Activated CD8-positive, alpha-beta memory T cell treated with anti-CD3 and anti-CD28 coated beads, Interleukin-2, amount 50 U/mL, for 48 hours (primary cell): Measurements from ENCODE around the gene SPIRE1.
"Not testable (repeated sequence)": the region's sequence is repeated elsewhere in the genome, so short reads cannot be mapped to it uniquely, and the experiment has no call there.

Experiments
- DNase-seq: peaks from one replicate; pipeline ENCODE4 v3.0.0-alpha.2; 2020

SPIRE1 gene

DNA sequence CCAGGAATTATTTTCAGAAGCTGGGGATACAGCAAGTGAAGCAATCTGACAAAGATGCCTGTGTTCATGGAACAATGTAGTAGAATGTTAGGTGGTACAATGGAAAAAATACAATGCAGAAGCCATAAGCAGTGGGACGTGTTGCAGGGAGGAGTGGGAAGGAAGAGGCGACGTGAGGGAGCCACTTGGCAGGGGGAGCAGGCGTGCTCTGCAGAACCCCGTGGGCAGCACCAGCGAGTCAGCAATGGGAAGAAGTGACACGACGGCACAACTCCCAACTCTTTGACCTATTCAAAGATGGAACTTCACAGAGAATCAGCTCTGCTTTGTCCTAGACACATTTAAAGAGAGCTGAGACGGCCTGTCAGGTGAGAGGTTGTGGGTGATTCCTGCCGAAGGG, 219.7 kb downstream of the SPIRE1 start:
- no peak for DNase-seq

DNA sequence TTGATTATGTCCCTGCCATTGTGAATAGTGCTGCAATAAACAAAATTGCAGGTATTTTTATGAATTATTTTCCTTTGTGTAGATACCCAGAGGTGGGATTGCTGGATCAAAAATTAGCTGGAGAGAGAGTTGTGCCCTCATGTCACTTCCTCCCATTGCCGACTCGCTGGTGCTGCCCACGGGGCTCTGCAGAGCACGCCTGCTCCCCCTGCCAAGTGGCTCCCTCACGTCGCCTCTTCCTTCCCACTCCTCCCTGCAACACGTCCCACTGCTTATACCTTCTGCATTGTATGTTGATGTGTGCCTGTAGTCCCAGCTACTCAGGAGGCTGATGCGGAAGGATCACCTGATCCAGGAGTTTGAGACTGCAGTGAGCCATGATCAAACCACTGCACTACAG, 222.0 kb downstream of the SPIRE1 start:
- no peak for DNase-seq

DNA sequence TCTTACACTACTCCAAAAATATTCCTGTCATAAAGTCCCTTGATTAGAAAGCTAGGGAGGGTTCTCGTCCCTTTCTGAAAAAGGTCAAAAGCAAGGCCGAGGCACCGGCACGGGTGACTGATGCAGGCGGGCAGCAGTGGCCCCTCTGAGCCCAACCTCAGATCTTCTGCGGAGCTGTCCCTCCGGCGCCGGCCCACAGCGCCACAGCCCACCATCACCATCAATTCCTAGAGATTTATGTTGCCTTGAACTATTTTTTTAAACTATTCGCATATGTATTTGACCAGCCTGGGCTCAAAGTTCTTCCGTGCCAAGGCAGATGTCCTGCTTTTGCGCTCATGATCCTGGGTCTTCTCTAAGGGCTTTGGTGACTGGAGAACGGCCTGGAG, 223.4 kb downstream of the SPIRE1 start:
- no peak for DNase-seq

DNA sequence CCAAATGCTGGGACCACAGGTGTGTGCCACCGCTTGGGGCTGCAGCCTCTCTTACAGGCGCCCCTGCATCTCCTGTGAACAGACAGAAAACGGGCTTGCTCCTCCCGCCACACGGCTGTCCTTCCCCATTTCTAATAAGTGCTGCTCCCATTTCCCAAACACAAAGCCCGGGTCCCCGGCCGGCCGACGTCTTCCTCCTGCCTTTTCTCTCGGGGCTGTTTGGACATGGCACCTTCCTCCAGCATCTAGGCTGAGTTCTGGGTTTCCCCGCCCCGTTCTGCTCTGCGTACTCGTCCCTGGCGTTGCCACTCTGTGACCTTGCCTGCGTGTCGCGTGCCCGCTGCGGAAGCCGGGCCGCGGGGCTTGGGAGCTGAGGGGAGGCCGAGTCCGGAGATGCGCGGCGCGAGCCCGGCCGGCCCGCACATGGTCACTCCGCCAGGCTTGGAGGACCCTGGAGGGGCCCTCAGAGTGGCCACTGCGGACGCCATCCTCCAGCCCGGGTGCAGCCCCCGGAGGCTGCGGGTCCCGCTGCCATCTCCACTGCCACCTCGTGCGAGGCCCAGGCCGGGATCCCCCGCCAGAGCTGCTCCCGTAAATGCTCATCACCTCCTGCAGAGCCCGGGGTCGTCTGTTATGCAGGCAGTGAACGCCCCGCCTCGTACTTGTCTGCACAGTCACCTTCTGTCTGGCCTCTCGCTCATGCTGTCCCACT, 223.9 kb downstream of the SPIRE1 start:
- DNase-seq, result no peak

DNA sequence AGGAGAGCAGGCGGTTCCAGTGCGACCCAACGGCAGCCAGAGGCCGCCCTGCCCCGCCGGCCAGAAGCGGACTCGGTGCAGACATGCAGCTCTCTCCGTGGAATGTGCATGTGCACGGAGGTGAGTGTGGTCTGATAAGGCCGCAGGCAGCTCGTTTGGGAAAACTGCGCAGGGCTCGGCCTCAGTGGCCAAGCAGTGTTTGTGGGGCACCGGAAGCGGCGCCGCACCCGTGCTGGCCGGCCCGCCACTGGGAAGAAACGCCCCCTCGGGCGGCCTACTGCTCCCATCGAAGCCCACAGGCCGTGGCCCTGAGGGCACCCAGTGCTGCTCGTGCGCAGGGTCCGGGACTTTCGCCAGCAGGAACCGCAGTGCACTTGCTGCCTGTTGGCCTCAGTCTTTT, 225.0 kb downstream of the SPIRE1 start:
- no peak for DNase-seq

DNA sequence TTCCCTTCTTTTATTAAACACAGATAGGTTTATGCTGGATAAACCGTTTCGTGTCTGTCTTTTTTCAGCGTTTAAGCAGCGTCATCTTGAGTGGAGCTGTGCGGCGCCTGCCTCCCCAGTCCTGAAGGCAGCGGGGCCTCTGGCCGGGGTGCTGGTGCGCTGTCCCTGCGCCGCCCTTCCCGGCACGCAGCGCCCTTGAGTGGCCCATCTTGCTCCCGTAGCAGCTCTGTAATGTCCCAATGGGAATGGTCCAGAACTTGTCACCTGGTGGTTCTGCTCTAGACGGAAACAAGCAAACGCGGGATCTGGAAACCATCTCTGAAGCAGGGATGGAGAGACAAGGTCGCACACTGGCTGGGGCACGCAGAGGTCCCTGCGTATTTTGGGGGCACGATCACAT, 225.7 kb downstream of the SPIRE1 start:
- no peak for DNase-seq

DNA sequence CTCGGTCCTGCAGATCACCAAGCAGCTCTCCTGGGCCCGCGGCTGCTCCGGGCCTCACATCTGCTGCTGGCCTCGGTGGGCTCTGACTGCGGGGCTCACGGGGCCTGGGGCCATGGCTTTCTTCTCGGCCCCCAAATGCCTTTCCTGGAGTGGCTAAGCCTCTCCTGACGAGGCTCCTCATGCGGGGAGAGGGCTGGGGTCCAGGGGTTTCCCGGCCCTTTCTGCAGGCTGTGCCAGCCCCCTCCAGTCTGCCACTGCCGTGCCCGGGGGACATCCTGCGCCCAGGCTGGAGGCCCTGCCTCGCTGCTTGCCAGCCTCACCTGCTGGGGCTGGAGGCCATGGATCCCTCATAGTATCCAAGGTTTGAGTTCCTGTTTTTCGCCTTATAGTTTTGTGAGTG, 226.3 kb downstream of the SPIRE1 start:
- no peak for DNase-seq

DNA sequence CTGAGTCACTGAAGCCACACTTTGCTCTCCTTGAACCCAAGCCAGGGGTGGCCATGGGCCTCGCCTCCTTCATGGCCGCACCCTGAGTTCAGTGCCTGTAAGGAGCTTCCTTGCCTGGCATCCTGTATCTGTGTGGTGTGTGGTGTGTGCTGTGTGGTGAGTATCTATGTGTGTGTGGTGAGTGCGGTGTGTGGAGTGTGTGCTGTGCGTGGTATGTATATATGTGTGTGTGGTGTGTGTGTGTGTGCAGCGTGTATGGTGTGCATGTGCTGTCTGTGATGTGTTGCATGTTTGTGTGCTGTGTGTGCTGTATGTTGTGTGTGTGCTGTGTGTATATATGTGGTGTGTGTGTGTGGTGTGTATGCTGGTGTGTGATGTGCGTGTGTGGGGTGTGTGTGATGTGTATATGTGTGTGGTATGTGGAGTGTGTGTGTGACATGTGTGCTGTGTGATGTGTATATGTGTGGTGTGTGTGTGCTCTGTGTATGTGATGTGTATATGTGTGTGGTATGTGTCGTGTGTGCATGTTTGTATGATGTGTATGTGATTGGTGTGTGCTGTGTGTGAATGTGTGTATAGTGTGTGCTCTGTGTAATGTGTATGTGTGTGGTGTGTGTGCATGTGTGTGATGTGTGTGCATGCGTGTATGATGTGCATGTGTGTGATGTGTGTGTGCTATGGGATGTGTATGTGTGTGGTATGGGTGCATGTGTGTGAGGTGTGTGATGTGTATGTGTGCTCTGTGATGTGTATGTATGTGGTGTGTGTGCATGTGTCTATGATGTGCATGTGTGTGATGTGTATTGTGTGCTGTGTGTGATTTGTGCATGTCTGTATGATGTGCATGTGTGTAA, 227.5 kb downstream of the SPIRE1 start:
- no peak for DNase-seq

DNA sequence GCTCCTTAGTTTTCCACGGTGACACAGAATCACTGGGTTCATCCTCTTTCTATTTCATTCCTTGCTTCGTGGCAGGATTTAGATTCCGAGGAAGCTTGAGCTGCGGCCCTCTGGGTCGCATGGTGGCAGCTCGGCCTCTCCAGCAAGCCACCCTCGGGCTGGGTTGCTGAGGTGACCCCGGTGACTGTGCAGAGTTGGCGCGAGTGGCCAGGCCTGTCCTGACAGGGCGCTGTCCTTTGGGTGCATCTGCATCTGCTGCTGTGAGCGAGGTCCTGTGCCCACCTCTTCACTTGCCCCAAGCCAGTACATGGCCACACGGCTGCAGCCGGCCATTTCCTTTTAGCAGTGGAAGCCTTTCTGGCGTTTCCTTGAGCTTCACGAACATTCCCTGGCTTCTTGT, 228.4 kb downstream of the SPIRE1 start:
- DNase-seq, result no peak

DNA sequence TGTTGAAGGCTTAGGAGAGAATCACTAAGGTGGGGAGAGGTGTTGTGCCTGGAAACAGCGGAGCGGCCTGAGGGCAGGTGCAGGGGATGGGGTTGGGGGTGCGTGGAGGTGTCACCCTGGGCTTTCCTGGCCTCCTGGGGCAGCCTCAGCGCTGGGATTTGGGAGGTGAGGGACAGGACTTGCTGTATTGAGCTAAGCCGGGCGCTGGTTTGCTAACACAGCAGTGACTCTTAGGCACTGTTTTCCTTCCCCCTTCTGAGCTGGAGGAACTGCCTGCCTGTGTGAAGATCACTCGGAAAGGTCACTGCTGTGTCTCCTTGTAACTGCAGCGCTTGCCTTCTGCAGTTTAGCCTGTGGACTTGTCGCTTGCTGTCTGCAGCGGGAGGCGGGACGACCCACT, 229.0 kb downstream of the SPIRE1 start:
- no peak for DNase-seq

DNA sequence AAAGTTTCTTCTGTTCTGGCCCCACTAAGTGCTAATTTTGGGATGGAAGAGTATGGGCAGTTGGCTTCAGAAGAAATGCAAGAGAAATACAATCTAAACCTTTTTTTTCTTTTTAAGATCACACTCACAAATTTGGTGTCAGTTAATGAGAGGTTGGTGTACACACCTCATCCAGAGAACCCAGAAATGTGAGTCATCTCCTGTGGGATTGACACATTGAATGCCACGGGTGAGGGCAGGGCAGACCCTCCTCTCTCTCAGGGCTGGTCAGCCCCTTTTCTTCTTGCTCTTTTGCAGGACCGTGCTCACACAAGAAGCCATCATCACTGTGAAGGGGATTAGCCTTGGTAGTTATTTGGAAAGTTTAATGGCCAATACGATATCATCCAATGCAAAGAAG, 231.0 kb downstream of the SPIRE1 start:
- DNase-seq, result no peak

DNA sequence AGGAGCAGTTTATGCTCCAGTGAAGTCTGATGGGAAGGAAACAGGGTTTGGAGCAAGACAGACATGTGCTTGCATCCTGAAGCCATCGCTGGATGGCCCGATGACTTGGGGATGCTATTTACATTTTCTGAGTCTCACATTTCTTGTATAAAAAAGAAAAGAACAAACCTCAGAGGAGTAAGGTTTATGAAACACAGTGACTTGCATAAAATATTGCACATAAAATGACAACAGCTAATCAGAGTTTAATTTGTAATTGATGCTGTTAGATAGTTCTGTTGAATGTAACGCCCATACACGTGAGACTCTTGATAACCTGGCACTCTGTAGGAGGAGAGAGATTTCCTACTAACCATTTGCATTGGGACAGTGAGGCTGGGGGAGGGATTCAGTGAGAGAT, 233.7 kb downstream of the SPIRE1 start:
- DNase-seq, result no peak

DNA sequence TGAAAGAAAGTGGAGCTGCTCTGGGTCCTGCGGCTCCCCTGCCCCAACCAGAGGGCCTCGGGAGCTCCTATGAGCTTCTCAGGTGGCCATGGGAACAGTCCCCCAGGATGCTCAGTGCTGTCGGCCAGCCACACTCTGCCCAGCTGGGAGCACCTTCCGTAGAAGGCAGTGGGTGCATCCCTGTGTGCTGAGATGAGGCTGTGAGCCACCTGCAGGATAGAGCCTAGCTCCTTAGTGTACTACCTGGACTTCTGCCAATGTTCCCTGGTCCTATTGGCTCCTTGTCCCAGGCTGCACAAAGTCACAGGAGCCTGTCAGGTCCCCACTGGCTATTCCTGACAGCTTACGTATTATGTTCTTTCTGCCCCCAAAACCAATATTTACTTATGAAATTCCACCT, 234.1 kb downstream of the SPIRE1 start:
- DNase-seq, result no peak

DNA sequence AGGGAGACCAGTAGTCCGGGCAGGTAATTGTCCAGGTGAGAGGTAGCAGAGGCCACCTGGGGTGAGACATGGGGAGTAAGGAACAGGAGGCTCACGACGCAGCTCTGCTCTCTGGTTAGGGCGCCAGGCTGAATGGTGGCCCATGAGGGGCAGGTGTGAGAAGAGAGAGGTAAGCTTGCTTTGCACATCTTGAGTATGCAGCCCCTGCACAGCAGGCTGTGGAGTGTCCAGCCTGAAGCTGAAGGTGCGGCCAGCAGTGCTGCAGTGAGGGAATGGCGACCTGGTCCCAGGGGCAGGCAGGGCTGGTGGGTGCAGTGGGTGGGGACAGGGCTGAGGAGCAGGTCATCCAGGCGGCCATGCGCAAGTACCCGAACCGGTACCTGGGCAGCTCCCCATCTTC, 234.5 kb downstream of the SPIRE1 start:
- DNase-seq, result no peak

DNA sequence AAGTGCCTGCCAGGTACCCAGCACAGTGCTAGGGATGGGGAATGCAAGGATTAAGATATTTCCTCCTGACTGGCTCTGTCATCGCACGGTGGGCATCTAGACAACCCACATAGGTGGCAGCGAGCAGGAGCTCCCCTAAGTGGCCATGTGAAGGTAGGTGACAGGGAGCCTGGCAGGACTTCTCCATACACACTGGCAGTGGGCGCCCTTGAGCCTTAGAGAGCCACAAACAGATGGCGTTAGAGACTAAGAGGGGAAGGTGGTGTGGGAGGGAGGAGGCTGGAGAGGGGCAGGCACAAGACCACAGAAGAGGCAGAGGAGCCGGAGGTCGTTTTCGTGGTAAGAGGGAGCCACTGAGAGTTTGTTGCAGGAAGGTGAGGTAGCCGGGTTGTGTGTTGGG, 235.0 kb downstream of the SPIRE1 start:
- DNase-seq, result no peak

DNA sequence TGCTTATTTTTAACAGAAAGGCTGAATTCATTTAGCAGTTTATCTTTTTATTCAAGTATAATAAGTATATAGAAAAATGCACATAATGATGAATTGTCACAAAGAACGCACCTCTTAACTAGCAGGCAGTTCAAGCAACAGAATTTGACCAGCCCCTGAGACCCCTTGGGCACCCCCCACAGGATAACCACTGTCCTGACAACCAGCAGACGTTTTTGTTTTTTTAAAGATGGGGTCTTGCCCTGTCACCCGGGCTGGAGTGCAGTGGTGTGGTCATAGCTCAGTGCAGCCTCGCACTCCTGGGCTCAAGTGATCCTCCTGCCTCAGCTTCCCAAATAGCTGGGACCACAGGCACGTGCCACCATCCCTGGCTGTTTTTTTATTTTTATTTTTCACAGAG, 236.2 kb downstream of the SPIRE1 start:
- no peak for DNase-seq

DNA sequence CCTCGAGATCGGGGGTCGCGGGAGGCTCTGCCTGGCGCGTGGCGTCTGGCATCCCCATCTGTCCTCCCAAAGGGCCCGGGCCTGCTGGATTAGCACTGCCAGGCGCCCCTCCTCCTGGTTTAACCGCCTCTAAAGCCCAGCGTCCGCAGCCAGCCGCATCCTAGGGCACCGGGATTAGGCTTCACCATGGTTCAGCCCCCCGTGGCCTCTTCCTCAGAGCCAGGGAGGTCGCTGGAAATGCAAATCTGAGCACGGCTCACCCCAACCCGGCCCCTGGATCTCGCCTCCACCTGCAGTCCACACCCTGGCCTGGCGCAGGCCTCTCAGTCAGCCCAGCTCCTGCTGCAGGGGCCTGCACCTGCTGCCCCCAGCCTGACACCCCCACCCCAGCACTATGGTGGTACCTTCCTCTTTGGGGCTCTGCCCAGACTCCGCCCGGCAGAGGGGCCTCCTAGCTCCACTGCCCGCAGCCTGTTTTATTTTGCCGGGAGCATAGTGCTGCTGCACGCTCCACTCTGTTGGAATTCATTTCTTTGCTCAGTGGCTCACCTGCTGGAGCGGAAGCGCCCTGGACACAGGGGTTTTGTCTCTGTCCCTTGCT, 237.0 kb downstream of the SPIRE1 start:
- DNase-seq, result no peak

DNA sequence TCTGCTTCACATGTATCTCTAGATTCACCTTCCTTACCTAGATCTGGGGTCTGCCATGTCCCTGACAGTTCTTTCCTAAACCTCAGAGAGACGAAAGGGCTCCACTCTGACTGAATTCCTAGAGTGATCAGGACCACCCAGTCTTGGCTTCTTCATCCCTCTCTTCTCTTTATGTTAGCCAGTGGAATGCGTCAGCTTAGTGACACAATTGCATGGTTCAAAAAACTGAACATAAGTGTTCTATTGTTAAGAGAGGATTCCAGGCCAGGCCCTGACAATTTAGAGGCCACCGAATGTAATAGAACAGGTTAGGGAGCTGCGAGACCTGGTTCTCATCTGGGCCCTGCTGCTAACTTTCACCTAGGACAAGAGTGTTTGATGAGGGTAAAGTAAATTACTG, 240.2 kb downstream of the SPIRE1 start:
- DNase-seq, result no peak

DNA sequence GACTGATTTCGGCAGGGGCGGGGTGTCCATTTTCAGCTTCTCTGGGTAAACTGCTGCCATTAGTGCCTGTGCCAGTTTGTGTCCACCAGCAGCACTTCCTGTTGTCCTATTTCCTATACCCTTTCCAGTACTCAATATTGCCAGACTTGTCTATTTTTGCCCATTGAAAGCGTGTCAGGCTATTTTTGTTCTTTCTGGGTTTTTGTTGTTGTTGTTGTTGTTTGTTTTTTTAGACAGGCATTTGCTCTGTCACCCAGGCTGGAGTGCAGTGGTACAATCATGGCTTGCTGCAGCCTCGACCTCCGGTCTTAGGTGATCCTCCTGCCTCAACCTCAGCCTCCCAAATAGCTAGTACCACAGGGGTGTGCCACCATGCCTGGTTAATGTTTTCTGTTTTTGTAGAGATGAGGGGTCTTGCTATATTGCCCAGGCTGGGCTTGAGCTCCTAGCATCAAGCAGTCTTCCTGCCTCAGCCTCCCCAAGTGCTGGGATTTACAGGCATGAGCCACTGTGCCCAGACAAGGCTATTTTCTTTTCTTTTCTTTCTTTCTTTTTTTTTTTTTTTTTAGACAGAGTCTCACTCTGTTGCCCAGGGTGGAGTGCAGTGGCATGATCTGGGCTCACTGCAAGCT, 241.7 kb downstream of the SPIRE1 start:
- no peak for DNase-seq

DNA sequence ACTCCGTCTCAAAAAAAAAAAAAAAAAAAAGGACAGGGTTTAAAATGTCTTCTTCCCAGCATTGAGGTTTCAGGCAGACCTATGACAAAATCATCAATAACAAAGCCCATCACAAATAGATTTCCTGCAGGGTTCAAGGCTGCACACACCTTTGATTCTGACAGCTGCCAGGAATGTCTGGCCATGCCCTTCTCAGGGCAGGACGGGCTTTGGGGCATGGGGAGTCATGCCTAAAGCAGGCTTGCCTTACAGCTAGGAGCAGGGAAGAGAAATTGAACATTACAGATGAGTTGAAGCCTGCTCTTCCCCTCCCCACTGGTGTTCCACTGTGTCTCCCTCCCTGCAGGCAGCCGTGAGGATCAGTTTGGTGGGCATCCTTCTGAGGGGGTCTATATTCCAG, 246.5 kb downstream of the SPIRE1 start:
- DNase-seq, result no peak

DNA sequence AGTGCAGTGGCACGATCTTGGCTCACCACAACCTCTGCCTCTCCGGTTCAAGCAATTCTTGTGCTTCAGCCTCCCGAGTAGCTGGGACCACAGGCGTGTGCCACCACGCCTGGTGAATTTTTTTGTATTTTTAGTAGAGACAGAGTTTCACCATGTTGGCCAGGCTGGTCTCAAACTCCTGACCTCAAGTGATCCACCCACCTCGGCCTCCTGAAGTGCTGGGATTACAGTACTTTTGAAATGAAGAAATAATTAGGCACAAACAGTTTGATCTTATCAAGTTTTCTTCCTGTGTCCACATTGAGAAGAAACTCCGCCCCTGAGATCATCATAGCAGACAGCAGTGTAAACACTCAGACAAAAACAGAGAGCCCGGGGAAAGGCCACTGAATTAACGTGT, 247.2 kb downstream of the SPIRE1 start:
- not testable (repeated sequence) for DNase-seq

DNA sequence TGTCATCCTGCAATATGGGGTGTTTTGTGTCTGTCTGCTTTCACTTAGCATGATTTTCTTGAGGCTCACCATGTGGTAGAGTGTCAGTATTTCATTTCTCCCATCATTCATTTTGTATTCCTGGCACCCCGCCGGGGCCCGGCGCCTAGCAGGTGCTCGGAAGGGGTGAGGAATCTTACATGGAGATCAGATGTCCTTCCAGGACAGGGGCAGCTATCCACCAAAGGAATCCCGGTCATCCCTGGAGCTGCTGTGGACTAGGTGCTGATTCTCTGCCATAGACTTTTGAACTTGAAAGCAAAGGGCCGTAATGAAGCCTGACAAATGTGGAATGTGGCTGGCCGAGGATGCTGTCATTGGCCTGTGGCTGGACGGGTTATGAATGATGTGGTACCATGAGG, 247.8 kb downstream of the SPIRE1 start:
- DNase-seq, result no peak

DNA sequence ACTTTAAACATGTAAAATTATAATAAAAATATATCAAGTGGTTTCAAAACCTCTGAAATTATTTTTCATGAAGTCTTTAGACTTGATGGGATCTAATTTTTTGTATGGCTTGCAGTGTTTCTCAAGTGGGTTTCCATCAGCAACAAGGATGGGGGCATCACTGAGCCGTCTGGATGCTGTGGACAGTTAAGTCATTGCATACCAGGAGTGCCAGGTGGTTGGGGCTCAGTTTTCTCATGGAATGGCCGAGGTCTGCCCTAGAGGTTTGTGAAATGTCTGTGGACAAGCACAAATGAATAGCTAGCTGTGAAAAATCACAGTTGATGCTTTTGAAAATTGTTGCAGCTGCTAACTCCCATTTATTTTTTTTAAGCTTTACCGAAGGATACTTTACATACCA, 248.4 kb downstream of the SPIRE1 start:
- DNase-seq, result no peak
